ENCODE measurements around the gene HOXA9. TPM values are rescaled to one million over a fixed set of nuclear protein-coding genes. Genes with fewer than 3 reads are reported as not detected.
A peak's percentile ranks its signal among the peaks of the same experiment; 100 is the strongest.

HOXA9 gene
- polyA plus RNA-seq, 3 donors: 0.55 to 1.9 (median 1.2) TPM

DNA sequence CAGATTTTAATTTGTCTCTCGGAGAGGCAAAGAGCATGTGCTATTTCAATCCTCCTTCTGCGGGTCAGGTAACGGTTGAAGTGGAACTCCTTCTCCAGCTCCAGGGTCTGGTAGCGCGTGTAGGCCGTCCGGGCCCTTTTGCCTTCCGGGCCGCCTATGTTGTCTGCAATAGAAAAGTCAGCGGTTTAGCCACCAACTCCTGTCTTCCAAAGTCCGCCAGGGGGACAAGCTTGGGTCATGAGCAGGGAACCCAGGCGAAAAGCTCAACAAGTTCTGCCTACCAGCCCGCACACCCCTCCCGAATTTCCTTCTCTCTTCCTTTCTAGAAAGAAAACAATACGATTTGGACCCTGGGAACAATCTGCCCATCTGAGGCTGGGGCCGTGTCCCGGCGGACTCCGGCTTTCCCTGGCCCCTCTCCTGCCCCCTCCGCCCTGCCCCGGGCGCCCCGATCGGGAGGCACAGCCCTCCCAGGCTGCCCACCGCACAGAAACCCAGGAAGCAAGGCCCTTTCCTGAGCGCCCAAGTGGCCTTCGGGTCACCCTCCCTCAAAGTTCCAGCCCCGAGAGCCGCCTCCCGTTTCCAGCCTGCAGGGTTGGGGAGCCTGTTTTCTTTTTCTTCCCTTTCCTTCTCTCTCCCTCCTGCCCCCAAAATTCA lies 23.3 kb downstream of the HOXA9 start:
- peaks cover 11% of the 10 kb centered on the region for H3K4me1 Mint-ChIP-seq
- H3K27me3 Mint-ChIP-seq (ENCODE audit: low read depth in 3 of 3): peaks cover 39 to 59% (median 48%) of the 10 kb centered on the region in 3 donors

DNA sequence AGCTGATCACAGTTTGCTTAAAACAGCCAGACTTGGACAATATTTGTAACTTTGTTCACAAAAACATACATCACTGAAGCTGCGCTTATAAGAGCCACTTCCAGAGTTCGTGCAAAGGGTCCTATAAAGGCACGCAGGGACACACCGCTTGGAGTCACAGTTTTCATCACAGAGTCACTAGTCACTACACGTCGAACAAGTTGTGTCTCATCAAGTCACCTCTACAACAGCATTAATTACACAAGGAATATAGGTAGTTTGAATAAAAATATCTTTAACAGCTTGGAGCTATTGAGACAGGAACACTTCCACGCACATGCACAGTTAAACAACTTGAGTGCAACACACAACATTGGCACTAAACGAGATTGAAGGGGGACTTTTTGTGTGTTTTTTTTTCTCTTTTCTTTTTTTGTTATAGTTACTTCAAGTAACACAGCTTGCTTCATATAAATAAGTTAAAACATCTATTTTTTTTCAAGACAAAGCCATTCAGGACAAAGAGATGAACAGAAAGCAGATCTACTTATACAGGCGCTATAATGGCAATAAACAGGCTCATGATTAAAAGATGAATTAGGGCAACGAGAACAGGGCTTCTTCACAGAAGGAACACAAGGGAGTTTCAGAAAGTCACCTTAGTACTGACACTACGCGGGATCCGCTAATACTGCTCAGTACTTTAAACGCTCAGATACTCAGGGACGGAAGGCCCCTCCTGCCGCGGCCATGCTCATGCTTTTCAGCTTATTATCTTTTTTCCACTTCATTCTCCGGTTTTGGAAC lies 24.0 kb downstream of the HOXA9 start:
- H3K27me3 ChIP-seq (ENCODE audit: control insufficient read depth in 2 of 2, insufficient read depth in 2 of 2, low read length in 2 of 2): peaks cover 14 to 51% of the 10 kb centered on the region in 2 donors
- peaks cover 13 to 39% (median 26%) of the 10 kb centered on the region in 7 donors for H3K9me3 Mint-ChIP-seq

More for the DNA sequence above, 23.3 kb downstream of the HOXA9 start:
- Histone ChIP-seq H2AFZ (ENCODE audit: insufficient read depth, low read depth, low read length, poor library complexity, severe bottlenecking) (peak overlapping the region; percentile 53), H3K9me3 (replicated peaks in 1 of 2; ENCODE audit: control insufficient read depth in 1 of 2, insufficient read depth in 1 of 2, low read length in 2 of 2) (peaks cover 14 to 22% of the 10 kb centered on the region in 2 donors), H3K9ac (ENCODE audit: insufficient read depth, low read length, poor library complexity, severe bottlenecking) (no peak overlapping the region), H3K4me1 (ENCODE audit: control insufficient read depth in 1 of 2, insufficient read depth in 2 of 2, low read length in 2 of 2) (peaks cover 3 to 4% of the 10 kb centered on the region in 2 donors), H3K27ac (ENCODE audit: low read depth in 1 of 2, low read length in 2 of 2) (no peak overlapping the region), H3K4me2 (replicated peaks; ENCODE audit: extremely low read depth, low read length, poor library complexity, severe bottlenecking) (peak overlapping the region; percentile 67), H4K20me1 (ENCODE audit: insufficient read depth, low read length) (no peaks in the 10 kb centered on the region), H3K4me3 (replicated peaks in 1 of 3; ENCODE audit: low read depth in 2 of 3, low read length in 3 of 3) (peak overlapping the region; percentile 27 to 70 (median 29)), H3K27me3 (ENCODE audit: control insufficient read depth in 2 of 2, insufficient read depth in 2 of 2, low read length in 2 of 2) (peaks cover 18 to 51% of the 10 kb centered on the region in 2 donors), H3K79me2 (ENCODE audit: insufficient read depth, low read length) (no peaks in the 10 kb centered on the region), H3K36me3 (replicated peaks in 1 of 2; ENCODE audit: control insufficient read depth in 1 of 2, insufficient read depth in 2 of 2, low read length in 2 of 2) (no peaks in the 10 kb centered on the region)
- TF ChIP-seq, protein P1, sequence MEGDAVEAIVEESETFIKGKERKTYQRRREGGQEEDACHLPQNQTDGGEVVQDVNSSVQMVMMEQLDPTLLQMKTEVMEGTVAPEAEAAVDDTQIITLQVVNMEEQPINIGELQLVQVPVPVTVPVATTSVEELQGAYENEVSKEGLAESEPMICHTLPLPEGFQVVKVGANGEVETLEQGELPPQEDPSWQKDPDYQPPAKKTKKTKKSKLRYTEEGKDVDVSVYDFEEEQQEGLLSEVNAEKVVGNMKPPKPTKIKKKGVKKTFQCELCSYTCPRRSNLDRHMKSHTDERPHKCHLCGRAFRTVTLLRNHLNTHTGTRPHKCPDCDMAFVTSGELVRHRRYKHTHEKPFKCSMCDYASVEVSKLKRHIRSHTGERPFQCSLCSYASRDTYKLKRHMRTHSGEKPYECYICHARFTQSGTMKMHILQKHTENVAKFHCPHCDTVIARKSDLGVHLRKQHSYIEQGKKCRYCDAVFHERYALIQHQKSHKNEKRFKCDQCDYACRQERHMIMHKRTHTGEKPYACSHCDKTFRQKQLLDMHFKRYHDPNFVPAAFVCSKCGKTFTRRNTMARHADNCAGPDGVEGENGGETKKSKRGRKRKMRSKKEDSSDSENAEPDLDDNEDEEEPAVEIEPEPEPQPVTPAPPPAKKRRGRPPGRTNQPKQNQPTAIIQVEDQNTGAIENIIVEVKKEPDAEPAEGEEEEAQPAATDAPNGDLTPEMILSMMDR (IDR thresholded peaks at IDR 0.05): no peak
- Mint-ChIP-seq H3K4me3 (peak overlapping the region; percentile 81 to 88), H3K36me3 (peaks cover under 1 to 5% of the 10 kb centered on the region in 2 donors), H3K9me3 (peaks cover 13 to 39% (median 31%) of the 10 kb centered on the region in 7 donors), H3K27ac (peak overlapping the region in 1 of 7 donors; percentile 76)
- WGBS (ENCODE audit: insufficient coverage): 86% methylated on average over 29 of the region's 30 CpGs
- intact Hi-C loops (cut with micrococcal nuclease): loop anchor here in 1 of 2 donors (5.0 kb wide), 1 partner anchor 280 kb away; the partner anchor contains the start of gene SKAP2
- no peak for DNase-seq

More for the DNA sequence above, 24.0 kb downstream of the HOXA9 start:
- Mint-ChIP-seq H3K4me3 (peak overlapping the region; percentile 81 to 88), H3K4me1 (peaks cover 13% of the 10 kb centered on the region), H3K27ac (no peak overlapping the region), H3K36me3 (no peaks in the 10 kb centered on the region), H3K27me3 (ENCODE audit: low read depth in 3 of 3) (peaks cover 31 to 57% (median 41%) of the 10 kb centered on the region in 3 donors)
- 96% methylated on average over 13 of the region's 18 CpGs for WGBS (ENCODE audit: insufficient coverage)
- Histone ChIP-seq H4K20me1 (ENCODE audit: insufficient read depth, low read length) (no peaks in the 10 kb centered on the region), H3K36me3 (replicated peaks in 1 of 2; ENCODE audit: control insufficient read depth in 1 of 2, insufficient read depth in 2 of 2, low read length in 2 of 2) (no peaks in the 10 kb centered on the region), H3K4me1 (ENCODE audit: control insufficient read depth in 1 of 2, insufficient read depth in 2 of 2, low read length in 2 of 2) (peaks cover 6 to 8% of the 10 kb centered on the region in 2 donors), H3K9me3 (replicated peaks in 1 of 2; ENCODE audit: control insufficient read depth in 1 of 2, insufficient read depth in 1 of 2, low read length in 2 of 2) (peaks cover 6 to 22% of the 10 kb centered on the region in 2 donors), H3K79me2 (ENCODE audit: insufficient read depth, low read length) (no peaks in the 10 kb centered on the region), H3K9ac (ENCODE audit: insufficient read depth, low read length, poor library complexity, severe bottlenecking) (no peak overlapping the region), H3K4me2 (replicated peaks; ENCODE audit: extremely low read depth, low read length, poor library complexity, severe bottlenecking) (no peak overlapping the region), H3K27ac (ENCODE audit: low read depth in 1 of 2, low read length in 2 of 2) (no peak overlapping the region), H2AFZ (ENCODE audit: insufficient read depth, low read depth, low read length, poor library complexity, severe bottlenecking) (no peak overlapping the region), H3K4me3 (replicated peaks in 1 of 3; ENCODE audit: low read depth in 2 of 3, low read length in 3 of 3) (peak overlapping the region in 1 of 3 experiments; percentile 70)
- TF ChIP-seq, protein P1 (IDR thresholded peaks at IDR 0.05): no peak
- no peak for DNase-seq
- intact Hi-C loops (cut with micrococcal nuclease): loop anchor here in 1 of 2 donors (5.0 kb wide), 1 partner anchor 279 kb away; the partner anchor contains the start of gene SKAP2

All from CD14-positive monocyte (primary cell).